ENCODE results near the gene SATB2.

GRCh38 chr2:199356412-199356811 is 101.3 kb downstream of the SATB2 start:
- TF ChIP-seq POLR2A (IDR thresholded peaks at IDR 0.05) (no peak), CTCF (IDR thresholded peaks at IDR 0.05 in 8 of 11, conservative IDR thresholded peaks at IDR 0.05 in 3 of 11) (no peak), POLR2AphosphoS5 (IDR thresholded peaks at IDR 0.05) (no peak)

Measured in spleen (tissue), 7 donors.